Astrocyte (in vitro differentiated cells and primary cell): ENCODE measurements around the gene TNNI3K. TPM values are rescaled to one million over a fixed set of nuclear protein-coding genes. Genes with fewer than 3 reads are reported as not detected.

Experiments used
- DNase-seq: peaks from one replicate; pipeline ENCODE4 v3.0.0-alpha.2; 2010; ENCODE audit warnings: low read depth
- FAIRE-seq: peaks from 2 replicates; lab custom pipeline; 2011; peaks lifted over from hg19 to GRCh38; lab: Jason Lieb, UNC
- H2AFZ ChIP-seq: 2 replicates; pipeline ENCODE4 v1.6.0; 2012; ENCODE audit warnings: low read depth, low read length, inconsistent platforms
- H3K27ac ChIP-seq: 2 replicates; pipeline ENCODE4 v1.5.1; 2011; ENCODE audit warnings: low read depth, low read length, inconsistent platforms
- H3K27me3 ChIP-seq: 2 replicates; pipeline ENCODE4 v1.6.0; 2011; ENCODE audit warnings: low read length, inconsistent platforms; ENCODE audit not compliant: insufficient read depth
- H3K36me3 ChIP-seq: 2 replicates; pipeline ENCODE4 v1.5.1; 2011; ENCODE audit warnings: low read length, inconsistent platforms; ENCODE audit not compliant: insufficient read depth
- H3K4me1 ChIP-seq: 2 replicates; pipeline ENCODE4 v1.5.1; 2011; ENCODE audit warnings: low read length, inconsistent platforms; ENCODE audit not compliant: insufficient read depth
- H3K4me2 ChIP-seq: 2 replicates; pipeline ENCODE4 v1.6.0; 2012; ENCODE audit warnings: low read length, inconsistent platforms
- H3K4me3 ChIP-seq: 2 replicates; pipeline ENCODE4 v1.5.1; 2011; ENCODE audit warnings: low read depth, mild to moderate bottlenecking, low read length, inconsistent platforms; ENCODE audit not compliant: insufficient read depth
- H3K79me2 ChIP-seq: 2 replicates; pipeline ENCODE4 v1.6.0; 2012; ENCODE audit warnings: mild to moderate bottlenecking, low read length, inconsistent platforms; ENCODE audit not compliant: insufficient read depth
- H3K9ac ChIP-seq: 2 replicates; pipeline ENCODE4 v1.6.0; 2012; ENCODE audit warnings: mild to moderate bottlenecking, low read length, inconsistent platforms
- H3K9me3 ChIP-seq: 2 replicates; pipeline ENCODE4 v1.5.1; 2012; ENCODE audit warnings: low read depth, mild to moderate bottlenecking, low read length, inconsistent platforms; ENCODE audit not compliant: insufficient read depth
- H4K20me1 ChIP-seq: 2 replicates; pipeline ENCODE4 v1.6.0; 2012; ENCODE audit warnings: low read length, inconsistent platforms; ENCODE audit not compliant: insufficient read depth
- H3K27ac Mint-ChIP-seq: one replicate; pipeline ENCODE4 v1.8.0; 2021; ENCODE audit warnings: mild to moderate bottlenecking, mixed read lengths; ENCODE audit not compliant: unreplicated experiment
- H3K27me3 Mint-ChIP-seq: one replicate; pipeline ENCODE4 v1.8.0; 2021; ENCODE audit warnings: low read depth, mixed read lengths; ENCODE audit not compliant: unreplicated experiment
- H3K36me3 Mint-ChIP-seq: one replicate; pipeline ENCODE4 v1.8.0; 2021; ENCODE audit warnings: low read depth, mixed read lengths; ENCODE audit not compliant: unreplicated experiment
- H3K4me1 Mint-ChIP-seq: one replicate; pipeline ENCODE4 v1.8.0; 2021; ENCODE audit warnings: low read depth, mixed read lengths; ENCODE audit not compliant: unreplicated experiment
- H3K4me3 Mint-ChIP-seq: one replicate; pipeline ENCODE4 v1.8.0; 2021; ENCODE audit warnings: mild to moderate bottlenecking, moderate library complexity, mixed read lengths; ENCODE audit not compliant: unreplicated experiment
- H3K9me3 Mint-ChIP-seq: one replicate; pipeline ENCODE4 v1.8.0; 2021; ENCODE audit warnings: mild to moderate bottlenecking, mixed read lengths; ENCODE audit not compliant: unreplicated experiment
- EZH2 ChIP-seq: IDR thresholded peaks from 2 replicates; pipeline ENCODE4 v1.6.1; 2012; ENCODE audit warnings: mild to moderate bottlenecking, low read length, inconsistent platforms; ENCODE audit not compliant: insufficient read depth
- total RNA-seq: library from RNA; stranded (reverse); gene quantifications from 2 replicates; pipeline ENCODE4 v1.2.1, GENCODE V29; 2021
- TF ChIP-seq, protein P1 (sequence below): IDR thresholded peaks from 2 replicates; pipeline ENCODE4 v1.5.1; 2011; ENCODE audit warnings: low read depth, mild to moderate bottlenecking, inconsistent platforms, low read length, moderate library complexity; ENCODE audit not compliant: insufficient read depth

TNNI3K gene
- total RNA-seq, 1 donor from 2014 or later, result 0.45 TPM

DNA sequence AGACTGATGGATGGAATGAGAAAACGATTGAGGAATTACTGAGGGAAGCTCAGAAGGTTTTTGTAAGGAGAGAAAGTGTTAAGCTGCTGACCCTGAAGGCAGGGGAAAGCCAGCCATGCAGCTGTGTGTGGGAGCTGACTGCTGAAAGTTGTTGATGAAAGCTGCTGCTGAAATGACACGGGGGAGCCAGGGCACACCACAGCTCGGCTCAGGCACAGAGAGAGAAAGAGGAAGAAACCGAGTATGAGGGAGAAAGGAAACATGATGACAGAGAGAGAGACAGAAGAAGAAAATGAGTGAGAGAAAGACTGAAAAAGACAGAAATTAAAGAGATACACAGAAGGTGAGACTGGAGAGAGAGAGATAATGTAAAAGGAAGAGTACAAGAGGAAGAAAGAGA is 161.7 kb downstream of the TNNI3K start:
- H3K4me1 Mint-ChIP-seq, result peaks cover 21% of the 10 kb centered on the region
- peak overlapping the region; percentile 29 for H3K27ac Mint-ChIP-seq
- Histone ChIP-seq H2AFZ (no peak overlapping the region), H3K27ac (no peak overlapping the region), H3K4me1 (no peaks in the 10 kb centered on the region), H3K4me3 (no peak overlapping the region), H3K36me3 (no peaks in the 10 kb centered on the region), H3K79me2 (no peaks in the 10 kb centered on the region), H3K9ac (no peak overlapping the region), H4K20me1 (no peaks in the 10 kb centered on the region), H3K27me3 (no peaks in the 10 kb centered on the region), H3K4me2 (no peak overlapping the region), H3K9me3 (no peaks in the 10 kb centered on the region)
- DNase-seq, result no peak
- H3K4me3 Mint-ChIP-seq, result no peak overlapping the region
- TF ChIP-seq, protein P1, sequence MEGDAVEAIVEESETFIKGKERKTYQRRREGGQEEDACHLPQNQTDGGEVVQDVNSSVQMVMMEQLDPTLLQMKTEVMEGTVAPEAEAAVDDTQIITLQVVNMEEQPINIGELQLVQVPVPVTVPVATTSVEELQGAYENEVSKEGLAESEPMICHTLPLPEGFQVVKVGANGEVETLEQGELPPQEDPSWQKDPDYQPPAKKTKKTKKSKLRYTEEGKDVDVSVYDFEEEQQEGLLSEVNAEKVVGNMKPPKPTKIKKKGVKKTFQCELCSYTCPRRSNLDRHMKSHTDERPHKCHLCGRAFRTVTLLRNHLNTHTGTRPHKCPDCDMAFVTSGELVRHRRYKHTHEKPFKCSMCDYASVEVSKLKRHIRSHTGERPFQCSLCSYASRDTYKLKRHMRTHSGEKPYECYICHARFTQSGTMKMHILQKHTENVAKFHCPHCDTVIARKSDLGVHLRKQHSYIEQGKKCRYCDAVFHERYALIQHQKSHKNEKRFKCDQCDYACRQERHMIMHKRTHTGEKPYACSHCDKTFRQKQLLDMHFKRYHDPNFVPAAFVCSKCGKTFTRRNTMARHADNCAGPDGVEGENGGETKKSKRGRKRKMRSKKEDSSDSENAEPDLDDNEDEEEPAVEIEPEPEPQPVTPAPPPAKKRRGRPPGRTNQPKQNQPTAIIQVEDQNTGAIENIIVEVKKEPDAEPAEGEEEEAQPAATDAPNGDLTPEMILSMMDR, result no peak
- no peak for TF ChIP-seq EZH2
- H3K36me3 Mint-ChIP-seq, result no peaks in the 10 kb centered on the region
- no peaks in the 10 kb centered on the region for H3K9me3 Mint-ChIP-seq
- H3K27me3 Mint-ChIP-seq, result no peaks in the 10 kb centered on the region
- no peak for FAIRE-seq

DNA sequence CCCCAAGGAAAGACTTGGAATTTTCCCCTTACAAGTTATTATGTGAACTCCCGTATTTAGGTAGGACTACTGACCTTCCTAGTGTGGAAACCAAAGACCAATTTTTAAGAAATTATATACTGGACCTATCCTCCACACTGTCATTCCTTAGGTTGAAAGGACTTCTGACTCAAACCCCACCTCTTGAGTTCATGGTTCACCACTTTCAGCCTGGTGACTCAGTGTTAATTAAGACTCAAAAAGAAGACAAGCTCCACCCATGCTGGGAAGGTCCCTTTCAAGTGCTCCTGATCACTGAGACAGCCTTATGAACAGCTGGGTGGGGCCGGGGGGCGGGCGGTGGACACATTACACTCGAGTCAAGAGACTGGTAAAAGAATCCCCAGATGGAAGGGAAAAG is 164.1 kb downstream of the TNNI3K start:
- Mint-ChIP-seq H3K4me3 (no peak overlapping the region), H3K27ac (peak overlapping the region; percentile 38), H3K36me3 (no peaks in the 10 kb centered on the region), H3K27me3 (no peaks in the 10 kb centered on the region), H3K4me1 (peaks cover 21% of the 10 kb centered on the region), H3K9me3 (no peaks in the 10 kb centered on the region)
- no peak for DNase-seq
- Histone ChIP-seq H3K27me3 (no peaks in the 10 kb centered on the region), H3K27ac (no peak overlapping the region), H3K9ac (no peak overlapping the region), H3K79me2 (no peaks in the 10 kb centered on the region), H3K4me3 (no peak overlapping the region), H3K9me3 (no peaks in the 10 kb centered on the region), H3K36me3 (no peaks in the 10 kb centered on the region), H2AFZ (no peak overlapping the region), H4K20me1 (no peaks in the 10 kb centered on the region), H3K4me2 (no peak overlapping the region), H3K4me1 (no peaks in the 10 kb centered on the region)
- no peak for FAIRE-seq
- no peak for TF ChIP-seq EZH2

DNA sequence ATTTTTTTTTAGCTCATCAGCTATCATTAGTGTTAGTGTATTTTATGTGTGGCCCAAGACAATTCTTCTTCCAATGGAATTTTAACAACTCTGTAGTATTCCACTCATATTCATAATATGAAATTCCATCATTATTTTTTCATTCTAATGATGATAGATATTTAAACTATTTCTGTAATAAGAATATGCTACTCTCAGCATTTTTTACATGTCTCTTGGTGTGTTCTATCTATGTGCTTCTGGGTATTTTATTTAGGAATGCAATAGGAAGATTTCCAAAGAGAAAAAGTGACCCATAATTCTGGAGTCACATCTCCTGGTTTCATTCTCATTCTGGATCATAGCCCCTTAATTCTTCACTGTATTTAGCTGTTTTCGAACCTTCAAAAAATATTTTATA is 167.7 kb downstream of the TNNI3K start:
- FAIRE-seq, result no peak
- DNase-seq, result no peak
- Mint-ChIP-seq H3K4me1 (peaks cover 4% of the 10 kb centered on the region), H3K27ac (no peak overlapping the region), H3K36me3 (no peaks in the 10 kb centered on the region), H3K4me3 (no peak overlapping the region), H3K9me3 (no peaks in the 10 kb centered on the region), H3K27me3 (no peaks in the 10 kb centered on the region)
- TF ChIP-seq EZH2, result no peak
- TF ChIP-seq, protein P1, result no peak
- Histone ChIP-seq H3K4me1 (no peaks in the 10 kb centered on the region), H3K79me2 (no peaks in the 10 kb centered on the region), H3K9ac (no peak overlapping the region), H3K4me2 (no peak overlapping the region), H3K36me3 (no peaks in the 10 kb centered on the region), H4K20me1 (no peaks in the 10 kb centered on the region), H3K9me3 (no peaks in the 10 kb centered on the region), H3K4me3 (no peak overlapping the region), H3K27me3 (no peaks in the 10 kb centered on the region), H2AFZ (no peak overlapping the region), H3K27ac (no peak overlapping the region)
